ENCODE measurements around the gene TACO1.

The TACO1 gene

DNA sequence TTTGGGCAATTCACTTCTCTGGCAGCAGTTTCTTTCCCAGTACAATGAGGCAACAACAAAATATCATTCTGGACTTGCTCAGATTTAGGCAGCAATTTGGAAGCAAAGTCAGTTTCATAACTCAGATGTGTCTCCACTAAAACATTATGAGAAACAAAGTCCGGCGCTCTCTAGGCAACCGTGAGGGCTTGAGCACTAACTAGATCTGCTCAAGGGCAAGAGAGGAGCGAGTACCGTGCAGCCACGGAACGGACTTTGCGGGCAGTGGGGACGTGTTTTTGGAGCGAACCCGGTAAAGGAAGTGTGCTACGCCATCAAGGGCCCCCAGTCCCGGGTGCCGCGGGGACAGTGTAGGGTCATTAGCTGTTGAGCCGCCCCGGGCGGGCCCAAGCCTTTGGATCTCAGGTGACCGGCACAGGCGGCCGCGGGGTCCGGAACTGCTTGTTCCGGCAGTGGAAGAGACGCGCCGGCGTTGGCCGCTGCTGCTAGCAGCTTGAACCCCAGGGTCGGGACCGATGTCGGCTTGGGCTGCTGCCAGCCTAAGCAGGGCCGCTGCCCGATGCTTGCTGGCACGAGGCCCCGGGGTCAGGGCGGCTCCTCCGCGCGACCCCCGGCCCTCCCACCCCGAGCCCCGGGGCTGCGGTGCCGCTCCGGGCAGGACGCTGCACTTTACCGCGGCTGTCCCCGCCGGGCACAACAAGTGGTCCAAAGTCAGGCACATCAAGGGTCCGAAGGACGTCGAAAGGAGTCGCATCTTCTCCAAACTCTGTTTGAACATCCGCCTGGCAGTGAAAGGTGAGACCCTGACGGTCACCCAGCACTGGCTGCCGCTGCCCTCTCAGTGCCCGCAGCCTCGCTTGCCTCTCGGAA lies at the start of gene TACO1:
Gene TACO1, plus strand, starts transcription at position 327 of the 870 bp plus-strand sequence. Its CDS starts 189 bp downstream, at position 516.
- Histone ChIP-seq H3K27me3 (ENCODE audit: control insufficient read depth in 1 of 2, insufficient read depth in 2 of 2, low read length in 2 of 2) (no peaks in the 10 kb centered on the region), H3K9ac (ENCODE audit: low read length in 2 of 2) (peak within 1 kb of the TSS; percentile 86 to 89), H3K9me3 (ENCODE audit: control insufficient read depth in 2 of 2, low read length in 2 of 2) (no peaks in the 10 kb centered on the region), H3K36me3 (ENCODE audit: control insufficient read depth in 2 of 2, insufficient read depth in 2 of 2, low read length in 2 of 2) (peaks cover 12 to 13% of the 10 kb centered on the region in 2 donors), H3K4me1 (ENCODE audit: control insufficient read depth, insufficient read depth, low read length) (peaks cover 13% of the 10 kb centered on the region), H3K27ac (ENCODE audit: low read length) (peak within 1 kb of the TSS; percentile 79), H3K4me3 (ENCODE audit: low read length in 2 of 2) (peak within 1 kb of the TSS; percentile 77 to 92)

- Histone ChIP-seq H3K27ac (ENCODE audit: low read length) (no peak overlapping the region), H3K9me3 (ENCODE audit: control insufficient read depth in 2 of 2, low read length in 2 of 2) (no peaks in the 10 kb centered on the region), H3K4me1 (ENCODE audit: control insufficient read depth, insufficient read depth, low read length) (peaks cover 18% of the 10 kb centered on the region), H3K27me3 (ENCODE audit: control insufficient read depth in 1 of 2, insufficient read depth in 2 of 2, low read length in 2 of 2) (no peaks in the 10 kb centered on the region), H3K4me3 (ENCODE audit: low read length in 2 of 2) (peak overlapping the region; percentile 55 to 97), H3K9ac (ENCODE audit: low read length in 2 of 2) (no peak overlapping the region), H3K36me3 (ENCODE audit: control insufficient read depth in 2 of 2, insufficient read depth in 2 of 2, low read length in 2 of 2) (no peaks in the 10 kb centered on the region)
Measured at GRCh38 chr17:63552211-63552610, 48.5 kb upstream of the TACO1 start.

GRCh38 chr17:63555500-63556156 lies 45.1 kb upstream of the TACO1 start:
- H3K27me3 ChIP-seq (ENCODE audit: control insufficient read depth in 1 of 2, insufficient read depth in 2 of 2, low read length in 2 of 2), result no peaks in the 10 kb centered on the region
- no peaks in the 10 kb centered on the region for H3K36me3 ChIP-seq (ENCODE audit: control insufficient read depth in 2 of 2, insufficient read depth in 2 of 2, low read length in 2 of 2)
- no peak overlapping the region for H3K4me3 ChIP-seq (ENCODE audit: low read length in 2 of 2)
- H3K4me1 ChIP-seq (ENCODE audit: control insufficient read depth, insufficient read depth, low read length), result peaks cover 15% of the 10 kb centered on the region
- no peaks in the 10 kb centered on the region for H3K9me3 ChIP-seq (ENCODE audit: control insufficient read depth in 2 of 2, low read length in 2 of 2)
- H3K27ac ChIP-seq (ENCODE audit: low read length), result no peak overlapping the region
- H3K9ac ChIP-seq (ENCODE audit: low read length in 2 of 2), result no peak overlapping the region

GRCh38 chr17:63557416-63557815 lies 43.3 kb upstream of the TACO1 start:
- Histone ChIP-seq H3K36me3 (ENCODE audit: control insufficient read depth in 2 of 2, insufficient read depth in 2 of 2, low read length in 2 of 2) (no peaks in the 10 kb centered on the region), H3K4me3 (ENCODE audit: low read length in 2 of 2) (no peak overlapping the region)

GRCh38 chr17:63558441-63558840 lies 42.3 kb upstream of the TACO1 start:
- no peak overlapping the region for H3K27ac ChIP-seq (ENCODE audit: low read length)
- no peaks in the 10 kb centered on the region for H3K9me3 ChIP-seq (ENCODE audit: control insufficient read depth in 2 of 2, low read length in 2 of 2)
- H3K4me1 ChIP-seq (ENCODE audit: control insufficient read depth, insufficient read depth, low read length), result peaks cover 4% of the 10 kb centered on the region
- no peak overlapping the region for H3K4me3 ChIP-seq (ENCODE audit: low read length in 2 of 2)
- no peaks in the 10 kb centered on the region for H3K27me3 ChIP-seq (ENCODE audit: control insufficient read depth in 1 of 2, insufficient read depth in 2 of 2, low read length in 2 of 2)
- H3K36me3 ChIP-seq (ENCODE audit: control insufficient read depth in 2 of 2, insufficient read depth in 2 of 2, low read length in 2 of 2), result no peaks in the 10 kb centered on the region
- no peak overlapping the region for H3K9ac ChIP-seq (ENCODE audit: low read length in 2 of 2)

More at GRCh38 chr17:63557416-63557815, 43.3 kb upstream of the TACO1 start:
- H3K9ac ChIP-seq (ENCODE audit: low read length in 2 of 2), result no peak overlapping the region
- H3K27me3 ChIP-seq (ENCODE audit: control insufficient read depth in 1 of 2, insufficient read depth in 2 of 2, low read length in 2 of 2), result no peaks in the 10 kb centered on the region
- H3K4me1 ChIP-seq (ENCODE audit: control insufficient read depth, insufficient read depth, low read length), result peaks cover 8% of the 10 kb centered on the region
- H3K9me3 ChIP-seq (ENCODE audit: control insufficient read depth in 2 of 2, low read length in 2 of 2), result no peaks in the 10 kb centered on the region
- no peak overlapping the region for H3K27ac ChIP-seq (ENCODE audit: low read length)

DNA sequence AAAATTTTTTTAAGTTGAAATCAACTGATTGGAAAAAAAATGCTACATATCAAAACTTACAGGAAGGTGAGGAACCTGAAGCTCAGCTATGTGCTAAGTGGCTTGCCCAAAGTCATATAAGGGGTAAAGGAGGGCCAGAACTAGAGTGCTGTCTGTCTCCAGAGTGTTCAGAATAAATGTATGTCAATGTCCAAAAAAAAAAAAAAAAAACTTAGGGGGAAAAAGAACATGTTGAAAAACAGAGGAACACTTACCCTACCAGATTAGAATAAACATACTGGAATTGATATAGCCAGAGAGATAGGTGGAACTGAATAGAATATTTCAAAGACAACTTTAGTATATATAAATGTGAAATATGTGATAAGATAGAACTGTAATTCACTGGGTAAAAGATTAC lies 38.9 kb upstream of the TACO1 start:
- no peaks in the 10 kb centered on the region for H3K9me3 ChIP-seq (ENCODE audit: control insufficient read depth in 2 of 2, low read length in 2 of 2)
- H3K36me3 ChIP-seq (ENCODE audit: control insufficient read depth in 2 of 2, insufficient read depth in 2 of 2, low read length in 2 of 2), result no peaks in the 10 kb centered on the region
- no peak overlapping the region for H3K9ac ChIP-seq (ENCODE audit: low read length in 2 of 2)
- H3K4me1 ChIP-seq (ENCODE audit: control insufficient read depth, insufficient read depth, low read length), result no peaks in the 10 kb centered on the region
- no peaks in the 10 kb centered on the region for H3K27me3 ChIP-seq (ENCODE audit: control insufficient read depth in 1 of 2, insufficient read depth in 2 of 2, low read length in 2 of 2)
- no peak overlapping the region for H3K4me3 ChIP-seq (ENCODE audit: low read length in 2 of 2)
- H3K27ac ChIP-seq (ENCODE audit: low read length), result no peak overlapping the region

DNA sequence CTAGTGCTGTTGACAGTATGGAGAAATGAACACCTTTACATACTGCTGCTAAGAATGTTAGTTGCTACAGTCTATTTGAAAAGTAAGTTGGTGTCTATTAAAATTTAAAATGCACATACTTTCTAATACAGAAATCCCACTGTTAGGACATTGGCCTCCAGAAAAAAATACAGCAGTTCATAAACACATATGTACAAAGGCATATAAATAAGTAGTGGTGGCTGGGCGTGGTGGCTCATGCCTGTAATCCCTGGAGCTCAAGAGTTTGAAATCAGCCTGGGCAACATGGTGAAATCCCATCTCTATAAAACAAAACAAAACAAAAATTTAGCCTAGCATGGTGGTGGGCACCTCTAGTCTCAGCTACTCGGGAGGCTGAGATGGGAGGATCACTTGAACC lies 37.4 kb upstream of the TACO1 start:
- Histone ChIP-seq H3K9ac (ENCODE audit: low read length in 2 of 2) (no peak overlapping the region), H3K36me3 (ENCODE audit: control insufficient read depth in 2 of 2, insufficient read depth in 2 of 2, low read length in 2 of 2) (no peaks in the 10 kb centered on the region), H3K9me3 (ENCODE audit: control insufficient read depth in 2 of 2, low read length in 2 of 2) (no peaks in the 10 kb centered on the region)

GRCh38 chr17:63564562-63564961 lies 36.1 kb upstream of the TACO1 start:
- H3K27ac ChIP-seq (ENCODE audit: low read length), result no peak overlapping the region

More for the DNA sequence above, 37.4 kb upstream of the TACO1 start:
- no peaks in the 10 kb centered on the region for H3K4me1 ChIP-seq (ENCODE audit: control insufficient read depth, insufficient read depth, low read length)
- H3K27me3 ChIP-seq (ENCODE audit: control insufficient read depth in 1 of 2, insufficient read depth in 2 of 2, low read length in 2 of 2), result no peaks in the 10 kb centered on the region
- no peak overlapping the region for H3K4me3 ChIP-seq (ENCODE audit: low read length in 2 of 2)
- H3K27ac ChIP-seq (ENCODE audit: low read length), result no peak overlapping the region

DNA sequence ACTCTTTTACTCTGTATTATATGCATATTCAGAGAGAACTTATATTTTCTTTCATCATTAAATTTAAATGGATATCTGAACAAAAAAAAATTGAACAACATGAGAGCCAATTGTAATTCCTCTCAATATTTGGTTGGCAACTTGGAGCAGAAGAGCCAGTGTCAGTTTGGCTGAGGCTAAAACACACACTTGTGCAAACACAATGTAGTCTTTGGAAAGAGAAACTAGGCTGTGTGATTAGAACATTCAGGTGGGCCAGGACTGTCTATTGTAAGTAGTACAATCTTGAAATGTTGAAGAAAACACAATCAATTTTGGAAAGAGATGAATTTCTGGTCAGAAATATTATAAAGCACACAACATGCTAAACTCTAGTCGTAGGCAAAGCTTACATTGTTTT lies 33.5 kb upstream of the TACO1 start:
- Histone ChIP-seq H3K27me3 (ENCODE audit: control insufficient read depth in 1 of 2, insufficient read depth in 2 of 2, low read length in 2 of 2) (no peaks in the 10 kb centered on the region), H3K27ac (ENCODE audit: low read length) (no peak overlapping the region), H3K4me3 (ENCODE audit: low read length in 2 of 2) (no peak overlapping the region), H3K9me3 (ENCODE audit: control insufficient read depth in 2 of 2, low read length in 2 of 2) (no peaks in the 10 kb centered on the region), H3K9ac (ENCODE audit: low read length in 2 of 2) (no peak overlapping the region), H3K4me1 (ENCODE audit: control insufficient read depth, insufficient read depth, low read length) (no peaks in the 10 kb centered on the region), H3K36me3 (ENCODE audit: control insufficient read depth in 2 of 2, insufficient read depth in 2 of 2, low read length in 2 of 2) (no peaks in the 10 kb centered on the region)

More at GRCh38 chr17:63564562-63564961, 36.1 kb upstream of the TACO1 start:
- no peaks in the 10 kb centered on the region for H3K27me3 ChIP-seq (ENCODE audit: control insufficient read depth in 1 of 2, insufficient read depth in 2 of 2, low read length in 2 of 2)
- no peaks in the 10 kb centered on the region for H3K36me3 ChIP-seq (ENCODE audit: control insufficient read depth in 2 of 2, insufficient read depth in 2 of 2, low read length in 2 of 2)
- H3K4me3 ChIP-seq (ENCODE audit: low read length in 2 of 2), result no peak overlapping the region
- no peaks in the 10 kb centered on the region for H3K4me1 ChIP-seq (ENCODE audit: control insufficient read depth, insufficient read depth, low read length)
- no peak overlapping the region for H3K9ac ChIP-seq (ENCODE audit: low read length in 2 of 2)
- H3K9me3 ChIP-seq (ENCODE audit: control insufficient read depth in 2 of 2, low read length in 2 of 2), result no peaks in the 10 kb centered on the region

DNA sequence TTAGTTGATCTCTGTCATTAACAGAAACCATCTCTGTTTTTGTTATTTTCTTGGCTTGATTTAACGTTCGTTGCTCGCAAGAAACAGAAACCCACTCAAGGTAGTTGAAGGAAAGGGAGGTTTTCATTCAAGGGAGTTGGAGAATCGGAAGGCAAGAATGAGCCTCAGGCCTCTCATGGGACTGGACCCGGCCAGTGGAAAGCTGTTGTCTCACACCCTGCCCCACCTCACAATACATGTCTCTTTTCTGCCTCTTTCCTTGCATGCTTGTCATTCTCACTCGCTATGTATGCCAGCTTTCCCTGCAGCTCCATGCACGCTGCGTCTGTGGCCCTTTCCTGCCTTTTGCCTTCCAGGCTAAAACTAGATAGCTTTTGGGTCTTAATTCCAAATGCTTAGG lies 32.1 kb upstream of the TACO1 start:
- no peaks in the 10 kb centered on the region for H3K36me3 ChIP-seq (ENCODE audit: control insufficient read depth in 2 of 2, insufficient read depth in 2 of 2, low read length in 2 of 2)
- no peaks in the 10 kb centered on the region for H3K9me3 ChIP-seq (ENCODE audit: control insufficient read depth in 2 of 2, low read length in 2 of 2)
- H3K27me3 ChIP-seq (ENCODE audit: control insufficient read depth in 1 of 2, insufficient read depth in 2 of 2, low read length in 2 of 2), result no peaks in the 10 kb centered on the region
- no peaks in the 10 kb centered on the region for H3K4me1 ChIP-seq (ENCODE audit: control insufficient read depth, insufficient read depth, low read length)
- H3K9ac ChIP-seq (ENCODE audit: low read length in 2 of 2), result no peak overlapping the region
- no peak overlapping the region for H3K4me3 ChIP-seq (ENCODE audit: low read length in 2 of 2)
- no peak overlapping the region for H3K27ac ChIP-seq (ENCODE audit: low read length)

All from stomach smooth muscle (tissue), 2 donors.